HCT116 (cell line): Measurements from ENCODE around the gene SLC8A1. TPM values are rescaled to one million over a fixed set of nuclear protein-coding genes. Genes with fewer than 3 reads are reported as not detected.
A peak's percentile ranks its signal among the peaks of the same experiment; 100 is the strongest.

Experiments used
- ATAC-seq: fragments of 200-7000 bp; cut with Tn5 transposase; 2 replicates; pipeline ENCODE4 v1.9.1; 2020; ENCODE audit warnings: mild to moderate bottlenecking, moderate library complexity
- BruUV-seq: library from RNA; stranded (reverse); fragments of 400-500 nt; replicated peaks from 2 replicates; lab custom pipeline; 2021; lab: Mats Ljungman, UMichigan
- CTCF ChIA-PET: fragments of 300-600 bp; sonication (Branson Sonifier 250); formaldehyde crosslinking; loops from one replicate; lab custom pipeline; 2021; ENCODE audit warnings: antibody characterized with exemption; lab: Charles Lee
- POLR2A ChIA-PET: fragments of 300-600, 350-600 bp; sonication (Branson Sonifier 250); formaldehyde crosslinking; loops from one replicate; lab custom pipeline; 2021; ENCODE audit warnings: antibody characterized with exemption; lab: Charles Lee
- RAD21 ChIA-PET, 2 experiments: fragments of 300-600 bp; sonication (Branson Sonifier 250); formaldehyde crosslinking; loops; one replicate each; lab custom pipeline; 2023; ENCODE audit warnings: low total read pairs in 2 of 2; ENCODE audit not compliant: uncharacterized antibody in 2 of 2, unreplicated experiment in 2 of 2, low non-redundant PET in 1 of 2; lab: Charles Lee
- DNase-seq: peaks from one replicate; pipeline ENCODE4 v3.0.0-alpha.2; 2010; ENCODE audit warnings: low read depth, low spot score
- H2AFZ ChIP-seq: fragments of 200-600 bp; shearing (Covaris generic), sonication (generic); 2 replicates; pipeline ENCODE4 v1.6.1; 2017; ENCODE audit warnings: low read depth, mixed run types, mixed read lengths, antibody characterized with exemption, low read length; ENCODE audit not compliant: poor library complexity, severe bottlenecking
- H3K27ac ChIP-seq: 2 replicates; pipeline ENCODE4 v1.5.1; 2012; ENCODE audit warnings: low read depth, low read length
- H3K27me3 ChIP-seq: fragments of 200-600 bp; sonication (generic); 2 replicates; pipeline ENCODE4 v1.6.1; 2016; ENCODE audit warnings: mixed run types, low read length, mixed read lengths; ENCODE audit not compliant: insufficient read depth
- H3K36me3 ChIP-seq, 2 experiments: fragments of 200-500 bp in 1 of 2; fragments of 200-600 bp in 1 of 2; sonication (Bioruptor generic) in 1 of 2; sonication (generic) in 1 of 2; 2 replicates each; pipeline versions ENCODE4 v1.5.1 to v1.6.1; 2014 to 2016; ENCODE audit warnings: low read length in 2 of 2, inconsistent platforms in 1 of 2, mixed read lengths in 1 of 2, mixed run types in 1 of 2; ENCODE audit not compliant: insufficient read depth in 2 of 2, control insufficient read depth in 1 of 2
- H3K4me1 ChIP-seq, 2 experiments: fragments of 200-600 bp in 1 of 2; sonication (generic) in 1 of 2; 2 replicates each; pipeline versions ENCODE4 v1.5.1 to v1.6.1; 2012 to 2017; ENCODE audit warnings: low read length in 2 of 2, inconsistent platforms in 1 of 2, mild to moderate bottlenecking in 1 of 2, mixed read lengths in 1 of 2, mixed run types in 1 of 2, moderate library complexity in 1 of 2; ENCODE audit not compliant: insufficient read depth in 2 of 2, control insufficient read depth in 1 of 2
- H3K4me2 ChIP-seq: fragments of 200-600 bp; sonication (generic); 2 replicates; pipeline ENCODE4 v1.6.1; 2017; ENCODE audit warnings: mixed run types, low read length, mixed read lengths
- H3K4me3 ChIP-seq, 2 experiments: fragments of 200-600 bp in 1 of 2; sonication (generic) in 1 of 2; replicated peaks in 1 of 2; 2 replicates each; pipeline ENCODE4 v1.5.1; 2011 to 2016; ENCODE audit warnings: low read length in 2 of 2, control low read depth in 1 of 2, low read depth in 1 of 2, mild to moderate bottlenecking in 1 of 2, mixed read lengths in 1 of 2, mixed run types in 1 of 2
- H3K79me2 ChIP-seq: fragments of 200-600 bp; sonication (generic); 2 replicates; pipeline ENCODE4 v1.6.1; 2017; ENCODE audit warnings: mild to moderate bottlenecking, mixed run types, low read length, moderate library complexity, mixed read lengths; ENCODE audit not compliant: insufficient read depth
- H3K9ac ChIP-seq: fragments of 200-600 bp; sonication (generic); 2 replicates; pipeline ENCODE4 v1.6.1; 2016; ENCODE audit warnings: low read length, mixed read lengths
- H3K9me2 ChIP-seq: fragments of 200-600 bp; sonication (generic), shearing (Covaris generic); 2 replicates; pipeline ENCODE4 v1.6.1; 2017; ENCODE audit warnings: mixed run types, mild to moderate bottlenecking, moderate library complexity; ENCODE audit not compliant: insufficient read depth
- H3K9me3 ChIP-seq, 2 experiments: fragments of 200-500 bp in 1 of 2; fragments of 200-600 bp in 1 of 2; sonication (Bioruptor generic) in 1 of 2; sonication (generic) in 1 of 2; 2 replicates each; pipeline ENCODE4 v1.6.1; 2014 to 2017; ENCODE audit warnings: low read length in 2 of 2, mixed read lengths in 2 of 2, inconsistent platforms in 1 of 2, low read depth in 1 of 2, mild to moderate bottlenecking in 1 of 2, mixed run types in 1 of 2, moderate library complexity in 1 of 2; ENCODE audit not compliant: control insufficient read depth in 1 of 2, insufficient read depth in 1 of 2
- H4K20me1 ChIP-seq: fragments of 200-600 bp; sonication (generic), shearing (Covaris generic); 2 replicates; pipeline ENCODE4 v1.6.1; 2017; ENCODE audit warnings: mixed run types, mild to moderate bottlenecking, moderate library complexity; ENCODE audit not compliant: insufficient read depth
- CEBPB ChIP-seq: IDR thresholded peaks from 2 replicates; pipeline ENCODE4 v1.6.1; 2012; ENCODE audit warnings: low read depth
- EGR1 ChIP-seq: IDR thresholded peaks from 2 replicates; pipeline ENCODE4 v1.6.1; 2012; ENCODE audit warnings: low read depth
- EZH2phosphoT487 ChIP-seq: fragments of 200-600 bp; IDR thresholded peaks from 2 replicates; pipeline ENCODE4 v1.6.1; 2018; ENCODE audit warnings: antibody characterized with exemption, borderline replicate concordance
- SIN3A ChIP-seq: IDR thresholded peaks from 2 replicates; pipeline ENCODE4 v1.6.1; 2012; ENCODE audit warnings: low read depth
- intact Hi-C: fragments of 100-400 bp; cut with micrococcal nuclease; formaldehyde crosslinking; loops from 2 replicates; pipeline ENCODE4 v1.10.0; 2022
- total RNA-seq: library from RNA; stranded (reverse); gene quantifications from one replicate; pipeline ENCODE4 v1.2.1, GENCODE V29; 2021; ENCODE audit not compliant: unreplicated experiment
- TF ChIP-seq, protein P1 (sequence below): IDR thresholded peaks from 2 replicates; pipeline ENCODE4 v1.6.1; 2012

The SLC8A1 gene
- total RNA-seq, 1 experiment from 2014 or later = 0.07 TPM

DNA sequence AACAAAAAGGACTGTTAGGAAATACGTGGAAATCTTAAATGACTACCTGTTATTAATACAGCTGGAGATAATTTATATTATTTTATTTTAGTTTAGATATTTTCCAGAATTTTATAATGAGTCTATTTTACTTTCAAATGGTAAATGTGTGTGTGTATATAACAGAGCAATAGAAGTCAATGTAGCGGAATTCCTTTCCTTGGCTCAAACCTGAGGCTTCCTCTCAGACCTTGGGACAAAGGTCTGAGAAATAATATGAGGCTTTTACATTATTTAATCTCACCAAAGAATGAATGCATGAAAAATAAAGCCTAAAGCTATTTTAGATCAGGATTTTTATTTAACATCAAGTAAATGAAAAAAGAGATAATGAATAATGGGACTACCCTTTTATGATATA is 65.7 kb downstream of the SLC8A1 start:
- TF ChIP-seq EGR1 (no peak), CEBPB (no peak), EZH2phosphoT487 (no peak), SIN3A (no peak)
- TF ChIP-seq, protein P1, sequence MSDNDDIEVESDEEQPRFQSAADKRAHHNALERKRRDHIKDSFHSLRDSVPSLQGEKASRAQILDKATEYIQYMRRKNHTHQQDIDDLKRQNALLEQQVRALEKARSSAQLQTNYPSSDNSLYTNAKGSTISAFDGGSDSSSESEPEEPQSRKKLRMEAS = no peak
- no peak overlapping the region for H3K4me3 ChIP-seq
- no peak overlapping the region for H3K9ac ChIP-seq
- peaks cover 0 to 6% of the 10 kb centered on the region in 2 experiments; a peak in 1 of 4 replicates for H3K9me3 ChIP-seq
- ATAC-seq (no peak), DNase-seq (no peak)
- BruUV-seq = no TSS peak
- ChIA-PET POLR2A (no interaction called here), RAD21 (no interaction called here), CTCF (no interaction called here)
- H3K4me2 ChIP-seq = no peak overlapping the region
- H3K79me2 ChIP-seq = no peaks in the 10 kb centered on the region
- H3K27ac ChIP-seq = no peak overlapping the region
- no peak overlapping the region for H2AFZ ChIP-seq
- H4K20me1 ChIP-seq = no peaks in the 10 kb centered on the region
- no peaks in the 10 kb centered on the region for H3K27me3 ChIP-seq
- intact Hi-C loops = no loop called here
- no peaks in the 10 kb centered on the region for H3K36me3 ChIP-seq
- H3K9me2 ChIP-seq = no peaks in the 10 kb centered on the region
- no peaks in the 10 kb centered on the region for H3K4me1 ChIP-seq

DNA sequence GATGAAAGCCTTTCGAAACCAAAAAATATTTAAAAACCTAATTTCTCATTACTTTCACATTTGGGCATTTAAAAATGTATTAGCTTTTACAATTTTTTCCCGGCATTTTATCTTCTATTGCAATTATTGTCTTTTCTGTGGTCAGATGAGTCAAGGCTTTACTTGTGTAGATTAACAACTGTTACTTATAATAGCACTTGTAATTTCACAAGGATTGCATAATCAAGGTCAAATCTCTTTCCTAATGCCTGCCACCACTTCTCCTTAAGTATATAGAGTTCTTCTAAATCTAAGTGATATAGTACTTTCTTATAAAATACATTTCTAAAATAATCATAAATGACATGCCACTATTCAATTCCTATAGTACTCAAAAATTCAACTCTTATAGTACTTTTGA is 67.2 kb downstream of the SLC8A1 start:
- H3K9me3 ChIP-seq = peaks cover 0 to 10% of the 10 kb centered on the region in 2 experiments; a peak in 1 of 4 replicates
- H3K36me3 ChIP-seq = no peaks in the 10 kb centered on the region
- H3K9me2 ChIP-seq = no peaks in the 10 kb centered on the region
- no peak overlapping the region for H2AFZ ChIP-seq
- no peak overlapping the region for H3K4me2 ChIP-seq
- DNase-seq (no peak), ATAC-seq (no peak)
- peak; percentile 14; the same call in 1 of the 2 replicates for TF ChIP-seq CEBPB
- TF ChIP-seq, protein P1 = no peak
- no peak overlapping the region for H3K9ac ChIP-seq
- no peaks in the 10 kb centered on the region for H3K4me1 ChIP-seq
- no peak overlapping the region for H3K4me3 ChIP-seq
- no peaks in the 10 kb centered on the region for H3K27me3 ChIP-seq
- no peaks in the 10 kb centered on the region for H3K79me2 ChIP-seq
- POLR2A ChIA-PET = no interaction called here
- CTCF ChIA-PET = no interaction called here
- intact Hi-C loops = no loop called here
- RAD21 ChIA-PET = no interaction called here
- H3K27ac ChIP-seq = no peak overlapping the region
- H4K20me1 ChIP-seq = no peaks in the 10 kb centered on the region
- no TSS peak for BruUV-seq
